GM12892 (cell line): ENCODE results near the gene SHROOM3.

ENCODE experiments used
- POLR2A ChIP-seq: IDR thresholded peaks from 2 replicates; pipeline ENCODE4 v1.6.1; 2011; ENCODE audit warnings: low read depth, low read length, control low read depth
- POLR2AphosphoS5 ChIP-seq: IDR thresholded peaks from 2 replicates; pipeline ENCODE4 v1.6.1; 2011; ENCODE audit warnings: low read depth, low read length, control low read depth

DNA sequence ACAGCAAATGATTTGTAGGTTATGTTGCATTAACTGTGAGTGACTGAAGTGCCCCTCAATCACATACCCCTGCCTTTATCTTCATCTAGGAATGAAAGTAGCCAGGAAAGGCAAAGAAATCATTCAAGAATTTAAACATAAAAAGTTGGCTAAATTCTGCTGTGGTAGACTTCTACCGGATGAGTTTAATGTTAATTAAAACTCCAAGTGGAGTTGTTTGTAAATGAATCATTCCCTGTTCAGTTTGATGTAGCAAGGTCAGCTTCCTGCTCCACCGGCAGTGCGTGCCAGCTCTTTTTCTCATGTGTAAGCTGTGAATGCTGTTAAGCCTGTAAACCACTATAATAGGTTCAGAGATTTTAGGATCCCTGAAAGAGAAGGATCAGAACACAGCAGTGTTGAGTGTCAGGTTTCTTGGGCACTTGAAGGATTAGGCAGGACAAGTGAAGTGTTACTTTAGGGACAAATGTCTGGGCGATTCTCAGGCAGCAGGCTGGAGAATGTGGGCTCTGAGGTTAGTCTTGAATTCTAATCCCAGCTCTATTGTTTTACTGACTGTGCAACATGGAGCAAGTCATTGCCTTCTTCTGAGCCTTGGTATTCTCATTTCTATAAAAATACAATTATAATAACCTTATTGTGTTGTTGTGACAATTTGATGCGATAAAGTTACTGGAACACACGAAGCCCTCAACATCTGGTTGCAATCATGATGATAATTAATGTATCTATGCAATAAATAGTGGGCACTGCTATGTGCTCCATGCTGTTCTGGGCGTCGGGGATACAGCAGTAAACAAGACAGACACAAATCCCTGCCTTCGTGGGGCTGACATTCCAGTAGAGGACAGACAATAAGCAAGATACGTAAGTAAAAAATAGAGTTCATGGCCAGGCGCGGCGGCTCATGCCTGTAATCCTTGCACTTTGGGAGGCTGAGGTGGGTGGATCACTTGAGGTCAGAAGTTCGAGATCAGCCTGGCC lies 112.0 kb downstream of the SHROOM3 start:
- TF ChIP-seq POLR2A (no peak), POLR2AphosphoS5 (no peak)
